SU-DHL-6 (cell line): ENCODE data around the gene NAA16.

ENCODE experiments used
- H2AFZ ChIP-seq: fragments of 200-600 bp; sonication (generic); 2 replicates; pipeline ENCODE4 v1.6.1; 2014; ENCODE audit warnings: low read depth, mild to moderate bottlenecking, moderate library complexity, mixed read lengths, antibody characterized with exemption, low read length; ENCODE audit not compliant: severe bottlenecking
- H3F3A ChIP-seq: fragments of 200-600 bp; shearing (Covaris generic); 2 replicates; pipeline ENCODE4 v1.6.0; 2016; ENCODE audit warnings: antibody characterized with exemption, mild to moderate bottlenecking; ENCODE audit not compliant: insufficient read depth
- H3K27ac ChIP-seq: fragments of 200-600 bp; sonication (generic); 2 replicates; pipeline ENCODE4 v1.5.1; 2016; ENCODE audit warnings: low read depth, mild to moderate bottlenecking, low read length, moderate library complexity, mixed read lengths
- H3K27me3 ChIP-seq: fragments of 200-600 bp; sonication (generic), shearing (Covaris generic); 2 replicates; pipeline ENCODE4 v1.6.0; 2014; ENCODE audit warnings: mild to moderate bottlenecking, low read length
- H3K36me3 ChIP-seq: fragments of 200-600 bp; sonication (generic); 2 replicates; pipeline ENCODE4 v1.6.1; 2014; ENCODE audit warnings: mild to moderate bottlenecking, low read length, mixed read lengths
- H3K4me2 ChIP-seq: fragments of 300-600, 200-600 bp; shearing (Covaris generic), sonication (generic); 2 replicates; pipeline ENCODE4 v1.6.0; 2014; ENCODE audit warnings: low read length, low read depth, mild to moderate bottlenecking; ENCODE audit not compliant: poor library complexity, severe bottlenecking
- H3K4me3 ChIP-seq: fragments of 200-600 bp; sonication (generic); 2 replicates; pipeline ENCODE4 v1.5.1; 2014; ENCODE audit warnings: antibody characterized with exemption, low read length, mild to moderate bottlenecking, mixed read lengths; ENCODE audit not compliant: insufficient read depth, poor library complexity, severe bottlenecking
- H3K79me2 ChIP-seq: fragments of 200-600 bp; sonication (generic); 2 replicates; pipeline ENCODE4 v1.6.1; 2014; ENCODE audit warnings: mild to moderate bottlenecking, low read length, moderate library complexity; ENCODE audit not compliant: insufficient read depth
- H3K9ac ChIP-seq: fragments of 200-600 bp; sonication (generic); 2 replicates; pipeline ENCODE4 v1.7.0; 2014; ENCODE audit warnings: mild to moderate bottlenecking, low read length
- H3K9me2 ChIP-seq: fragments of 200-600 bp; sonication (generic); replicated peaks from 2 replicates; pipeline ENCODE4 v1.6.1; 2014; ENCODE audit warnings: low read length; ENCODE audit not compliant: insufficient read depth
- H3K9me3 ChIP-seq: fragments of 200-600 bp; sonication (generic); 2 replicates; pipeline ENCODE4 v1.6.1; 2014; ENCODE audit warnings: low read length, mixed read lengths; ENCODE audit not compliant: insufficient read depth
- H4K20me1 ChIP-seq: fragments of 200-600 bp; sonication (generic); 2 replicates; pipeline ENCODE4 v1.6.1; 2014; ENCODE audit warnings: low read depth, mild to moderate bottlenecking, antibody characterized with exemption, low read length, moderate library complexity, mixed read lengths
- EZH2phosphoT487 ChIP-seq: fragments of 200-600 bp; sonication (generic), shearing (Covaris generic); conservative IDR thresholded peaks from 2 replicates; pipeline ENCODE4 v1.6.1; 2018; ENCODE audit warnings: mild to moderate bottlenecking, antibody characterized with exemption, low read length, moderate library complexity, mixed read lengths
- TF ChIP-seq, protein P1 (sequence below): fragments of 200-600 bp; sonication (generic); IDR thresholded peaks from one replicate; pipeline ENCODE4 v1.5.1; 2017; ENCODE audit warnings: antibody characterized with exemption, mild to moderate bottlenecking, low read length, moderate library complexity; ENCODE audit not compliant: insufficient read depth, poor library complexity, severe bottlenecking

NAA16 gene

DNA sequence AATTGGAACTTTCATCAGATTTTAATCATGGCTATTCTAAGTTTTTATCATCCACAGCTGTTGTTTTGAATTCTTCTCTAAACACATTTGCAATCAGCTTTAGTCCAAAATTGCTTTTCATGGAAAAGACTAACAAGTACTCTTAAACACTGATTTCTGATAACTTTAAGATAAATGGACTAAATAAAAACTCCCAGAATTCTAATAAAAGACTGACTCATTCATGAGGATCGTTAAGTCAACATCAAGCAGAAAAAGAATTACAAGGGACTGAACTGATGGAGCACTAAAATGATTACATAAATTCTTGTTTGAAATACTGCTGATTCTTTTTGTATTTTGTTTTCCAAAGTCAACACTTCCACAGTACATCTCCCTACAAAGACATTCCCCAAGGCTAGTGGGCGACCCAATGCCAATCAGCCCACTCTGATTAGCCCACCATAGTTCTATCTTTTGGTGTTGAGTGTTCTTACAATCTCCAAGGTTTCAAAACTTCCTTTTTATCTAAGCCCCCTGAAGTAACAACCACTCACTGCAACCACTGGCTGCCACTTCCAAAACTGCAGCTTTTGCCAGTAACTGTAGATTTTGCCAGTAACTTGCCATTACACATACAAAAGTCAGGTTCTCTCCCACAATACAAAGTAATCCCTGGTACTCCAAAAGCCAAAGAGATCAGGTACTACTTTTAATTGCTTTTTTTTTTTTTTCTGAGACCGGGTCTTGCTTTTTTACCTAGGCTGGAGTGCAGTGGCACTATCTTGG, 14.0 kb upstream of the NAA16 start:
- H2AFZ ChIP-seq = no peak overlapping the region
- TF ChIP-seq EZH2phosphoT487 = no peak
- TF ChIP-seq, protein P1, sequence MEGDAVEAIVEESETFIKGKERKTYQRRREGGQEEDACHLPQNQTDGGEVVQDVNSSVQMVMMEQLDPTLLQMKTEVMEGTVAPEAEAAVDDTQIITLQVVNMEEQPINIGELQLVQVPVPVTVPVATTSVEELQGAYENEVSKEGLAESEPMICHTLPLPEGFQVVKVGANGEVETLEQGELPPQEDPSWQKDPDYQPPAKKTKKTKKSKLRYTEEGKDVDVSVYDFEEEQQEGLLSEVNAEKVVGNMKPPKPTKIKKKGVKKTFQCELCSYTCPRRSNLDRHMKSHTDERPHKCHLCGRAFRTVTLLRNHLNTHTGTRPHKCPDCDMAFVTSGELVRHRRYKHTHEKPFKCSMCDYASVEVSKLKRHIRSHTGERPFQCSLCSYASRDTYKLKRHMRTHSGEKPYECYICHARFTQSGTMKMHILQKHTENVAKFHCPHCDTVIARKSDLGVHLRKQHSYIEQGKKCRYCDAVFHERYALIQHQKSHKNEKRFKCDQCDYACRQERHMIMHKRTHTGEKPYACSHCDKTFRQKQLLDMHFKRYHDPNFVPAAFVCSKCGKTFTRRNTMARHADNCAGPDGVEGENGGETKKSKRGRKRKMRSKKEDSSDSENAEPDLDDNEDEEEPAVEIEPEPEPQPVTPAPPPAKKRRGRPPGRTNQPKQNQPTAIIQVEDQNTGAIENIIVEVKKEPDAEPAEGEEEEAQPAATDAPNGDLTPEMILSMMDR = no peak

DNA sequence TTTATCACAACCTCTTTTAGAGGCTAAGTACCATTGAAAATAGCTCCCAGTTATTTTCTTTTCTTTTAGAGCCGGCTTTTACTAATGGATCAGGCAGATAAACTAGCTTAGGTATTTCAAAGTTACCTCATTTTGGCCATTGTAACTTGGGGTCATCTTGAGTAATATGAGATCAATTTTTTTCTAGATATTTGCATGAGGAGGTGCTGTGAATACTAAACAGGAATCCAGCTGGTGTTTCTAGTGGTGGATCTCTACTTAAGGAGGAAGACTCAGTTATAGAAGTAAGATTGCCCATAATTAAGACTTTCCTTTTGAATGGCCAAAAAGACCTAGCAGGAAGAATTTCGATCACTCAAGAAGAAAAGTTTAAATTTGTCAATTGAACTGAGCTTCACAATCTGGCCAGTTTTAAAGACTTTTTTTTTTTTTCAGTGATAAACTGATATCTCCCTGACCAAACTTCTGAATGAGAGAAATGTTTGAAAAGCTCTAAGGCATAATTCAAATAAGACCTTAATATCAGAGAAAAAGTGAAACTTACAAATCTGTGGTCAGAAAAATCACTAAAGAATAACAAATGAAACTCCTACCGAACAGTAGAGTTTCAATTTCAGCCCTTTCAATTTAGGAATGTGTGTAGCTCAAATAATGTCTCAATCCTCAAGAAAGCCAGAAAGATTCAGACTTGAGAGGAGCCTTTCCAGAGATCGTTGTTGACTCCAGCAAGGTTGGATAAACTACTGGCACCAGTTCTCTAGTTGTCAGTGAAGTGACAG, 11.6 kb upstream of the NAA16 start:
- Histone ChIP-seq H4K20me1 (no peaks in the 10 kb centered on the region), H3K9me2 (no peaks in the 10 kb centered on the region), H2AFZ (no peak overlapping the region), H3K27me3 (no peaks in the 10 kb centered on the region), H3K79me2 (no peaks in the 10 kb centered on the region), H3K4me2 (no peak overlapping the region), H3K9ac (no peak overlapping the region), H3K4me3 (no peak overlapping the region), H3F3A (no peaks in the 10 kb centered on the region), H3K27ac (no peak overlapping the region), H3K9me3 (no peaks in the 10 kb centered on the region), H3K36me3 (no peaks in the 10 kb centered on the region)
- TF ChIP-seq EZH2phosphoT487 = no peak
- TF ChIP-seq, protein P1 = no peak

More for the DNA sequence above, 14.0 kb upstream of the NAA16 start:
- H3K9me3 ChIP-seq = no peaks in the 10 kb centered on the region
- no peaks in the 10 kb centered on the region for H3K9me2 ChIP-seq
- H3F3A ChIP-seq = no peaks in the 10 kb centered on the region
- no peak overlapping the region for H3K9ac ChIP-seq
- no peaks in the 10 kb centered on the region for H3K79me2 ChIP-seq
- peaks cover 7% of the 10 kb centered on the region; the same call in 1 of the 2 replicates for H3K36me3 ChIP-seq
- no peaks in the 10 kb centered on the region for H3K27me3 ChIP-seq
- no peak overlapping the region for H3K27ac ChIP-seq
- no peak overlapping the region for H3K4me2 ChIP-seq
- no peaks in the 10 kb centered on the region for H4K20me1 ChIP-seq
- no peak overlapping the region for H3K4me3 ChIP-seq

DNA sequence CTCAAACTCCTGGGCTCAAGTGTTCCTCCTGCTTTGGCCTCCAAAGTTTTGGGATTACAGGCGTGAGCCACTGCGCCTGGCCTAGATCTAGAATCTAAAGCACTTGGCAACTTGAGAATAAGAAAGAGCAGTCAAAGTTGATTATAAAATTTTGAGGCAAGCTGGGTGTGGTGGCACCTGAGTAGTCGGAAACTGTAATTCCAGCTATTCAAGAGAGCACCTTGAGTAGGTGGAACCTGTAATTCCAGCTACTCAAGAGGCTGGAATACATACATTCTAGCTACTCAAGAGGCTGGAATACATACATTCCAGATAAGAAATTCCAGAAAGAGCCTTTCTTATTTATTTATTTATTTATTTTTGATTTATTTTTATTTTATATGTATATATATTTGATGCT, 8.3 kb upstream of the NAA16 start:
- no peaks in the 10 kb centered on the region for H3K27me3 ChIP-seq
- no peak overlapping the region for H3K4me2 ChIP-seq
- H3K9me2 ChIP-seq = no peaks in the 10 kb centered on the region
- H2AFZ ChIP-seq = no peak overlapping the region
- no peak overlapping the region for H3K9ac ChIP-seq
- H3K9me3 ChIP-seq = no peaks in the 10 kb centered on the region
- H3F3A ChIP-seq = no peaks in the 10 kb centered on the region
- no peak overlapping the region for H3K27ac ChIP-seq
- no peak overlapping the region for H3K4me3 ChIP-seq
- no peaks in the 10 kb centered on the region for H3K36me3 ChIP-seq
- H4K20me1 ChIP-seq = no peaks in the 10 kb centered on the region
- TF ChIP-seq EZH2phosphoT487 = no peak
- TF ChIP-seq, protein P1 = no peak
- no peaks in the 10 kb centered on the region for H3K79me2 ChIP-seq
